HFF-Myc (cell line): ENCODE data around the gene OR52E6.

Source experiments
- DNase-seq: peaks from one replicate; pipeline ENCODE4 v3.0.0-alpha.2; 2011; ENCODE audit warnings: low read depth; ENCODE audit errors: extremely low read depth
- H3K4me3 ChIP-seq: replicated peaks from 2 replicates; pipeline ENCODE4 v1.5.1; 2011; ENCODE audit warnings: low read depth, mild to moderate bottlenecking, control low read depth, low read length
- TF ChIP-seq, protein P1 (sequence below): IDR thresholded peaks from 2 replicates; pipeline ENCODE4 v1.5.1; 2012; ENCODE audit warnings: mild to moderate bottlenecking, low read depth, low read length, control low read depth; ENCODE audit errors: missing control alignments

OR52E6 gene

DNA sequence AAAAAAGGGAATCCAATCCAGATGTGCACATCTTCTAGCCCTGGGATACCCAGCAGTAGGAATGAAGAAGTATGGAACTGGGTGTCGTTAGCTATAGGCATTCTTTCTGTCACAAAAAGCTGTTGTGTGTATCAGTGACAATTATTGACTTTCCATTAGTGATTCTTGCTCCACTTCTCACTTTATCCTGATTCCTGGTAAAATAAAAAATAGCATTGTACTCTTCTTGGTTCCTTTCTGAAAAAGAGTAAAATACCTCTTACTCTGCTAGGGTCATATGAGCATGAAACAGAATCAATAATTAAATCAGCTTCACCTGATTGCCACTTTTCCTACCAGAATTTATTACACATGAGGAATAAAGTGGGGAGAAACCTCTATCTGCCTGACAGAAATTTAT is at the start of gene OR52E6:
Gene OR52E6, minus strand, starts transcription at position 101 of the 400 bp plus-strand sequence. Its CDS starts 0 bp downstream, at position 101.
- no peak within 1 kb of the TSS for H3K4me3 ChIP-seq
- DNase-seq: no peak
- TF ChIP-seq, protein P1, sequence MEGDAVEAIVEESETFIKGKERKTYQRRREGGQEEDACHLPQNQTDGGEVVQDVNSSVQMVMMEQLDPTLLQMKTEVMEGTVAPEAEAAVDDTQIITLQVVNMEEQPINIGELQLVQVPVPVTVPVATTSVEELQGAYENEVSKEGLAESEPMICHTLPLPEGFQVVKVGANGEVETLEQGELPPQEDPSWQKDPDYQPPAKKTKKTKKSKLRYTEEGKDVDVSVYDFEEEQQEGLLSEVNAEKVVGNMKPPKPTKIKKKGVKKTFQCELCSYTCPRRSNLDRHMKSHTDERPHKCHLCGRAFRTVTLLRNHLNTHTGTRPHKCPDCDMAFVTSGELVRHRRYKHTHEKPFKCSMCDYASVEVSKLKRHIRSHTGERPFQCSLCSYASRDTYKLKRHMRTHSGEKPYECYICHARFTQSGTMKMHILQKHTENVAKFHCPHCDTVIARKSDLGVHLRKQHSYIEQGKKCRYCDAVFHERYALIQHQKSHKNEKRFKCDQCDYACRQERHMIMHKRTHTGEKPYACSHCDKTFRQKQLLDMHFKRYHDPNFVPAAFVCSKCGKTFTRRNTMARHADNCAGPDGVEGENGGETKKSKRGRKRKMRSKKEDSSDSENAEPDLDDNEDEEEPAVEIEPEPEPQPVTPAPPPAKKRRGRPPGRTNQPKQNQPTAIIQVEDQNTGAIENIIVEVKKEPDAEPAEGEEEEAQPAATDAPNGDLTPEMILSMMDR: no peak

DNA sequence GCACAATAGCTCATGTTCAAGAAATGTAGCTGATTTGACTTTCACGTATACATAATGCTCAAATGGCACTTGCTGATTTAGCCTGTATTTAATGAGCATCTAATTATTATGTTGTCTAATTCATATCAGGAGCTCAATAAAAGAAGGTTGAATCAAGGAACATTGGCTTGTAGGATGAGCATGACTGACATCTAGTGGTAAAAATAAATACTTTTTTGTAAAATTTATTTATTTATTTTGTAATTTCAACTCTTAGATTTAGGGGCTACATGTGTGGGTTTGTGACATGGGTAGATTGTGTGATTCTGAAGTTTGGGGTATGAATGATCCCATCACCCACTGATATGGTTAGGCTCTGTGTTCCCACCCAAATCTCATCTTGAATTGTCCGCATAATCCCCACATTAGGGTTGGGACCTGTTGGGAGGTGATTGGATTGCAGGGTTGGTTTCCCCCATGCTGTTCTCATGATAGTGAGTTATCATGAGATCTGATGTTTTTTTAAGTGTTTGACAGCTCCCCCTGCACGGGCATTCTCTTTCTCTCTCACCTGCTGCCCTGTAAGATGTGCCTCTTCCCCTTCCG is 49.6 kb upstream of the OR52E6 start:
- H3K4me3 ChIP-seq: no peak overlapping the region
- no peak for DNase-seq
- TF ChIP-seq, protein P1: no peak

DNA sequence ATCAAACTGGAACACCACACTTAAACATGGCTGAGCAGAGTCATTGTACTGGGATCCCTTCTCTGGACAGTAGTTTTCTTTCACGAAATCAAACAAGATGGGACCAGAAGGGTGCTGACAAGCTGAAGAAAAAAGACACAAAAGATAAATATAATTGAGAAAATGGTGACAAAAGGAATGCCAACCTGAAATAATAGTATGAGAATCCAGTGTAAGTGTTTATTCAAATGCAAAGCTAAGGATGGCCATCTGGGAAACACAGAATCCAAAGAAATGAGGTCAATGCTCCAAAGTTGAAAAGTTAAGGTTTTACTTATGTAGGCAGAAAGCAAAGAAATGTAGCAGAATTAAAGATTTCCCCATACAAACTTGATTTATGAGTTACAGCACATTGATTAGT is 46.0 kb upstream of the OR52E6 start:
- TF ChIP-seq, protein P1: no peak

DNA sequence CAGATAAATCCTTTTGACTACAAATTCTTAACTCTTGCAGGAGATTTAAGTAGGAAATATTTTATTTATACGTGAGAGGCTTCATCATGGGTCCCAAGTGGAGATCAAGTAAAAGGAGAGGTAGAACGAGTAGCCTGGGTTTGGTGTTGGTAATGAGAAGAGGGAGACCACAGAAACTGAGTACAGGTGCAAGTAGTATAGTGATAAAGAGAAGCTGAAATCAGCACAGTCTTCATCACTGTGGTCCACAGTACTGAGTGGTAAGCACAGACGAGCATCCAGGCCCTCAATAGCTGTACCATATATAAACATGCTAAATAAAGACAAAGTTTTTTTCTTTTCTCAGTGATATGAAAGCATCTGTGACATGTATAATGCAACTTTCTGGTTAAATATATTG is 45.5 kb upstream of the OR52E6 start:
- TF ChIP-seq, protein P1: no peak
- no peak overlapping the region for H3K4me3 ChIP-seq

More for the DNA sequence above, 46.0 kb upstream of the OR52E6 start:
- DNase-seq: no peak
- no peak overlapping the region for H3K4me3 ChIP-seq

DNA sequence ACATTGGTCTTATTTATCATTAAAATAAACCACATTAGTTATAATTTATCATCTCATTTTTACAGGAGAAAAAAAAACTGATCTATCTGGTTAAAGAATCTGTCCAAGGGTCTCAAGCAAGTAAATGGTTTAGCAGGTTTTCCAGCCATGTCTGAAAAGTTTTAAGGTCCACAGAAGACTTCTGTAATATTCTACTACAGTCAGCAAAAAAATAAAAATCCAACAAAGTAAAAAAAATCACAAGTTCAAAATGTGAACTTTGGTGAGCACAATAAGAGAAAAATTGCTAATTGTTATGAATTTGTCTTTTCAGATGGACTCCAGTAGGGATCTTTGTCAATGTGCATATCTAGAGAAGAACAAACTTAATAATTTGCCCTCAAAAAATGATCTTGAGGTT is 40.1 kb upstream of the OR52E6 start:
- no peak overlapping the region for H3K4me3 ChIP-seq
- DNase-seq: no peak
- TF ChIP-seq, protein P1: no peak

More for the DNA sequence above, 45.5 kb upstream of the OR52E6 start:
- DNase-seq: no peak

DNA sequence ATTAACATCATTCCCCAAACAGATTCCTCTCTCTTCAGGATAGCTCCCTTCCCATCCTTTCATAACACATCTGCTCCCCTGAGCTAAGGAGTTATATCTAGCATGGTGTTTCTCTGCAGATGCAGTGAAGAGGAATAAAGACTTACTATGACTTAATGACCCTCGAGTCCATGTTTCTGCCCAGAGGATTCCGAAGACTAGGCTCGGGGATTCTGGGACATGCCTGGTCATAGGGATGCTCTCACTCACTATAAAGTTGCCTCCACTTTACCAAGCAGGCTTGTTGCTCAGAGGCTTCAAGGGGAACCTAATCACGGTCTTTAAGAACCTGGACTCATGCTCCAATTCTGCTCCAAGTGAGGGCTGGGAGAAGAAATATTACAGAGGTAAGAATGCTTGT is 38.6 kb upstream of the OR52E6 start, which contains the start of gene OR52E4:
Gene OR52E4, plus strand, starts transcription at position 301 of the 400 bp plus-strand sequence. CDS start 3,664 bp downstream, outside the sequence.
- TF ChIP-seq, protein P1: no peak
- no peak within 1 kb of the TSS for H3K4me3 ChIP-seq
- no peak for DNase-seq

DNA sequence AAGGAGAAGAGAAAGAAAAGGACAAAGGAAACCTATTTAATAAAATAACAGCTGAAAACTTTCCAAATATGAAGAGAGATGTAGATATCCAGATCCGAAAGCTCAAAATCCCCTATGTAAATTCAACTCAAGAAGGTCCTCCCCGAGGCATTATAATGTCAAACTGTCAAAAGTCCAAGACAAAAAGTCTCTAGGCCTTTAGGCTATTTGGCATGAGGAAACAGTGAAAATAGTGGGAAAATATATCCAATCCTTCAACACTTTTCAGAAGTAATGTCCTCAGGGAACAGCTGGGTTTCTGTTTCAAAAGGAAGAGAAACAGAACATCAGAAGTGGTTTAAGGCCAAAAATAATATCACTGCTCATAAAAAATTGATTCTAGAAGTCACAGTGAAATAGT is 36.9 kb upstream of the OR52E6 start:
- H3K4me3 ChIP-seq: no peak overlapping the region
- DNase-seq: no peak
- TF ChIP-seq, protein P1: no peak
